ENCODE measurements around the gene LMTK2.

- no peak for TF ChIP-seq CTCF (IDR thresholded peaks at IDR 0.05; ENCODE audit: insufficient read depth, low read length, poor library complexity, severe bottlenecking)
- no peak for TF ChIP-seq EZH2phosphoT487 (conservative IDR thresholded peaks at IDR 0.05; ENCODE audit: low read length)
These were observed 142.4 kb downstream of the LMTK2 start for GRCh38 chr7:98249106-98249505.

Data from SU-DHL-6 (cell line).